Lung (tissue), 12 donors: ENCODE measurements around the gene CLDN9. TPM values are rescaled to one million over a fixed set of nuclear protein-coding genes. Genes with fewer than 3 reads are reported as not detected.

Source experiments
- ATAC-seq: fragments of 200-7000 bp; cut with Tn5 transposase; one replicate; pipeline ENCODE4 v1.9.1; 2020; ENCODE audit warnings: moderate number of reproducible peaks; ENCODE audit not compliant: insufficient read depth, low FRiP score
- DNase-seq, 3 donors: peaks; one replicate each; pipeline ENCODE4 v3.0.0-alpha.2; 2013 to 2017
- H3K27ac ChIP-seq, 2 donors: one replicate each; pipeline ENCODE4 v1.5.1; 2013; ENCODE audit warnings: mild to moderate bottlenecking in 2 of 2, moderate library complexity in 2 of 2, control low read depth in 1 of 2, inconsistent platforms in 1 of 2, low read depth in 1 of 2, low read length in 1 of 2
- H3K27me3 ChIP-seq, 3 donors: one replicate each; pipeline ENCODE4 v1.5.1; 2013; ENCODE audit warnings: low read length in 2 of 3; ENCODE audit not compliant: control insufficient read depth in 3 of 3, insufficient read depth in 3 of 3
- H3K36me3 ChIP-seq, 4 donors: one replicate each; pipeline ENCODE4 v1.5.1; 2013; ENCODE audit warnings: low read length in 4 of 4, mild to moderate bottlenecking in 1 of 4, moderate library complexity in 1 of 4; ENCODE audit not compliant: control insufficient read depth in 4 of 4, insufficient read depth in 4 of 4
- H3K4me1 ChIP-seq, 5 donors: one replicate each; pipeline ENCODE4 v1.5.1; 2013; ENCODE audit warnings: low read length in 5 of 5, mild to moderate bottlenecking in 2 of 5, moderate library complexity in 1 of 5; ENCODE audit not compliant: control insufficient read depth in 5 of 5, insufficient read depth in 5 of 5
- H3K4me3 ChIP-seq: one replicate; pipeline ENCODE4 v1.5.1; 2013; ENCODE audit warnings: mild to moderate bottlenecking, control low read depth, moderate library complexity
- H3K9ac ChIP-seq, 2 donors: one replicate each; pipeline ENCODE4 v1.5.1; 2013; ENCODE audit warnings: low read length in 2 of 2, control low read depth in 1 of 2; ENCODE audit not compliant: insufficient read depth in 1 of 2
- H3K9me3 ChIP-seq, 4 donors: one replicate each; pipeline ENCODE4 v1.5.1; 2013; ENCODE audit warnings: low read length in 3 of 4, mild to moderate bottlenecking in 1 of 4, moderate library complexity in 1 of 4; ENCODE audit not compliant: control insufficient read depth in 4 of 4, insufficient read depth in 3 of 4
- WGBS, 2 donors: extraction: QIAGEN DNeasy Blood & Tissue Kit; methylation state at CpG; one replicate each; pipeline ENCODE4 v1.1.7; 2013; 5-methylcytosine and 5-hydroxymethylcytosine counted together
- polyA plus RNA-seq, 2 donors: library from polyadenylated mRNA; stranded (reverse); fragments of 200-250 nt; gene quantifications; one replicate each; pipeline ENCODE4 v1.2.1, GENCODE V29; 2013
- total RNA-seq, 2 donors: library from RNA; depleted of rRNA in 1 of 2; stranded (reverse); fragments of >200 nt in 1 of 2; gene quantifications; one replicate each; pipeline ENCODE4 v1.2.1, GENCODE V29; 2014 to 2021
- TF ChIP-seq, protein P1 (sequence below): IDR thresholded peaks from 2 replicates; pipeline ENCODE4 v1.5.1; 2012; ENCODE audit warnings: mild to moderate bottlenecking; ENCODE audit errors: control extremely low read depth, extremely low read depth
- donor health status: control.
- donor health status: control.
- donor health status: Bipolar disorder and iron deficiency.
- donor health status: healthy.
- donor health status: DM: yes; HTN: yes; CAD: no.

CLDN9 gene
- total and polyA plus RNA-seq, 4 donors, result 0.91 to 5.3 (median 1.3) TPM

- ATAC-seq, result no peak
- WGBS, 2 donors, result 88 to 90% methylated on average over 8 of the region's 8 CpGs
- H3K27me3 ChIP-seq, result peaks cover 0 to 16% (median 16%) of the 10 kb centered on the region in 3 donors
- no peak for DNase-seq
- TF ChIP-seq, protein P1, sequence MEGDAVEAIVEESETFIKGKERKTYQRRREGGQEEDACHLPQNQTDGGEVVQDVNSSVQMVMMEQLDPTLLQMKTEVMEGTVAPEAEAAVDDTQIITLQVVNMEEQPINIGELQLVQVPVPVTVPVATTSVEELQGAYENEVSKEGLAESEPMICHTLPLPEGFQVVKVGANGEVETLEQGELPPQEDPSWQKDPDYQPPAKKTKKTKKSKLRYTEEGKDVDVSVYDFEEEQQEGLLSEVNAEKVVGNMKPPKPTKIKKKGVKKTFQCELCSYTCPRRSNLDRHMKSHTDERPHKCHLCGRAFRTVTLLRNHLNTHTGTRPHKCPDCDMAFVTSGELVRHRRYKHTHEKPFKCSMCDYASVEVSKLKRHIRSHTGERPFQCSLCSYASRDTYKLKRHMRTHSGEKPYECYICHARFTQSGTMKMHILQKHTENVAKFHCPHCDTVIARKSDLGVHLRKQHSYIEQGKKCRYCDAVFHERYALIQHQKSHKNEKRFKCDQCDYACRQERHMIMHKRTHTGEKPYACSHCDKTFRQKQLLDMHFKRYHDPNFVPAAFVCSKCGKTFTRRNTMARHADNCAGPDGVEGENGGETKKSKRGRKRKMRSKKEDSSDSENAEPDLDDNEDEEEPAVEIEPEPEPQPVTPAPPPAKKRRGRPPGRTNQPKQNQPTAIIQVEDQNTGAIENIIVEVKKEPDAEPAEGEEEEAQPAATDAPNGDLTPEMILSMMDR, result no peak
- H3K36me3 ChIP-seq, result peaks cover 0 to 21% (median 7%) of the 10 kb centered on the region in 4 donors
- H3K9ac ChIP-seq, result no peak overlapping the region
- no peaks in the 10 kb centered on the region for H3K9me3 ChIP-seq
- H3K4me1 ChIP-seq, result peaks cover 0 to 41% (median 17%) of the 10 kb centered on the region in 5 donors
- no peak overlapping the region for H3K27ac ChIP-seq
- H3K4me3 ChIP-seq, result no peak overlapping the region
Measured at GRCh38 chr16:3026003-3026378, 13.3 kb downstream of the CLDN9 start.

- WGBS, 2 donors, result 96 to 97% methylated on average over 21 to 24 of the region's 24 CpGs
Measured at GRCh38 chr16:3026609-3027488, 14.1 kb downstream of the CLDN9 start.

DNA sequence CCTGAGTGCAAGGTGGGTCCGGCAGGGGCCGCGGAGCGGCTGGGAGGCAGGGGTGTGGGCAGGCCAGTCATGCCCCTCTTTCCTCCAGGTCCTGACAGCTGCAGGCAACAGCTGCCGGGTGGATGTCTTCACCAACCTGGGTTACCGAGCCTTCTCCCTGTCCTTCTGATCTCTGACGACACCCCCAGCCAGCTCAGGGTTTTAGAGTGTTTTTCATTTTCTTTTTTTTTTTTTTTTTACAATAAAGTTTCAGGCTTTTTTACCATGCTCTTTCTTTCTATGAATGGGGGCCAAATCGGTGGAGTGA, 14.7 kb downstream of the CLDN9 start:
- Histone ChIP-seq H3K9me3 (no peaks in the 10 kb centered on the region), H3K9ac (no peak overlapping the region), H3K27ac (no peak overlapping the region), H3K36me3 (peaks cover 0 to 18% (median 7%) of the 10 kb centered on the region in 4 donors), H3K4me3 (no peak overlapping the region), H3K4me1 (peaks cover 0 to 27% (median 11%) of the 10 kb centered on the region in 5 donors), H3K27me3 (peaks cover 0 to 22% (median 20%) of the 10 kb centered on the region in 3 donors)
- WGBS, 2 donors, result 93 to 95% methylated on average over 8 of the region's 8 CpGs
- TF ChIP-seq, protein P1, result no peak
- no peak for ATAC-seq
- DNase-seq, result no peak

More at GRCh38 chr16:3026609-3027488, 14.1 kb downstream of the CLDN9 start:
- Histone ChIP-seq H3K9ac (no peak overlapping the region), H3K4me1 (peaks cover 0 to 33% (median 14%) of the 10 kb centered on the region in 5 donors), H3K9me3 (no peaks in the 10 kb centered on the region), H3K4me3 (no peak overlapping the region), H3K27ac (no peak overlapping the region), H3K36me3 (peaks cover 0 to 19% (median 7%) of the 10 kb centered on the region in 4 donors), H3K27me3 (peaks cover 0 to 22% (median 16%) of the 10 kb centered on the region in 3 donors)
- ATAC-seq, result no peak
- TF ChIP-seq, protein P1, result no peak
- no peak for DNase-seq
